GM19455 (cell line): ENCODE measurements around the gene BRCA1.
"Not testable (repeated sequence)": the region's sequence is repeated elsewhere in the genome, so short reads cannot be mapped to it uniquely, and the experiment has no call there.

Source experiments
- ATAC-seq: cut with Tn5 transposase; IDR thresholded peaks from one replicate; pipeline ENCODE4 v1.9.1; 2021; ENCODE audit not compliant: unreplicated experiment

Gene BRCA1

DNA sequence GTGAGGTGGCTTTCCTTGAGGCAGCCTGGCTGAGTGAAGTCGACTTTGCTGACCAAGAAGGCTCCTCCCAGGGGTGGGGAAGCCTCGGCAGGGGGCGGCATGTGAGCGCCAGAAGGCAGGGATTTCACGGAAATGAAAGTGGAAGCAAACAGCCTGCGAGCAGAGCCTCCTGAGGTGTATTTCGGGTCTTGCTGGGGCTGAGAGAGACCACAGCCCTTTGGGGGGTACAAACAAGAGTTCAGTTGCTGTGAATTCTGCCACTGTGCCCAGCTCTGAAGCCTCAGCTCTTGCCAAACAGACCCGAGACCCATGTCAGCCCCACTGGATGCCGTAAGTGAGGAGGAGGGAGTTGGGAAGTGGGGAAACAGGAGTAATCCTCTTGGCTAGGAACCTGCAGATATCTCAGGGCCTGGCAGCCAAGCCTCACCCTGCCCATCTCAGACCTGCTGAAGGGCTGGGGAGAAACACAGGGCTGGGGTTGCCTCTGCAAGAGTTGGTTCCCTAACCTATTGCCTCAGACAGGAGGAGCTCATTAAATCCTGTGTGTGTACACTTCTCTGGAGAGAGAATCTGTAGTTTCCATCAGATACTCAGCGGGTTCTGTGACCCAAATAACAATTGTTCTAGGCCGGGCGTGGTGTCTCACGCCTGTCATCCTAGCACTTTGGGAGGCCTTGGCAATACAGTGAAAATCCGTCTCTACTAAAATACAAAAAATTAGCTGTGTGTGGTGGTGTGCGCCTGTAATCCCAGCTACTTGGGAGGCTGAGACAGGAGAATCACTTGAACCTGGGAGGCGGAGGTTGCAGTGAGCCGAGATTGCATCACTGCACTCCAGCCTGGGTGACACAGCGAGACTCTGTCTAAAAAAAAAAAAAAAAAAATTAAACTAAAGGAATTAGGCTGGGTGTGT, 118.3 kb downstream of the BRCA1 start, which contains the start of gene IFI35:
Gene IFI35, plus strand, starts transcription at position 146 of the 913 bp plus-strand sequence. Its CDS starts 164 bp downstream, at position 310.
- ATAC-seq = peak; percentile 63

DNA sequence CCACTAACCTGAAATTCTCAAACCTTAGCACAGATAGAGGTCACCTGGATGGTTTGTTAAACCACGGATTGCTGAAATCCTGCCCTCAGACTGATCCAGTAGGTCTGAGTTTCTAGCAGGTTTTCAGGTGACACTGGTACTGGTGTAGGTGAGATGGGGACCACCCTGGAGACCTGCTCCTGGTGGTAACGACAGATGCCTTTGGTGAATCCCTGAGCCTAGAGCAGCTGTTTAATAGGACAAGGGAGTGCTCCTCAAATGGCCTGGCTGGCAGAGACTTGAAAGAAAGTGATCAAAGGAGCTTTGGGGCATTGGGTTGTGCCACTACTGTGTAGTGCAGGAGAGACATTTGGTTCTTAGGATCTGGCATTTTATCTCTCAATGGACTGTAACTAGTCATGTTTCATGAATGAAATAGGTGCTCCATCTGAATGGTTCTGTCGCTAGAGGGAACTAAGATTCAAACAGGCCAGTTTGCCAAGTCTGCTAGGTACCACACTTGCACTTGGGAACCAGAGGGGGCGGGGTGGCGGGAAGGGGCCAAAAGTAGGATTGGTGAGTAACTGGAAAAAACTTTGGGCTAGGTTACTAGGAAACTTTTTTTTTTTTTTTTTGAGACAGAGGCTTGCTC, 121.5 kb downstream of the BRCA1 start:
- ATAC-seq = no peak

DNA sequence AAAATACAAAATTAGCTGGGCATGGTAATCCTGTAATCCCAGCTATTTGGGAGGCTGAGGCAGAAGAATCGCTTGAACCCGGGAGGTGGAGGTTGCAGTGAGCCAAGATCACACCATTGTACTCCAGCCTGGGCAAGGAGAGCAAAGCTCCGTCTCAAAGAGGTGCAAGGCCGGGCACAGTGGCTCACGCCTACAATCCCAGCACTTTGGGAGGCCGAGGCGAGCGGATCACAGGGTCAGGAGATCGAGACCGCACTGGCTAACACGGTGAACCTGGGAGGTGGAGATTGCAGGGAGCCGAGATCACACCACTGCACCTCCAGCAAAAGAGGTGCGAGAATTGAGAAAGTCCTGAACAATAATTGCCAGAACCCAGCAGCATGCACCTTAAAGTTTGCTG, 124.3 kb downstream of the BRCA1 start:
- not testable (repeated sequence) for ATAC-seq

DNA sequence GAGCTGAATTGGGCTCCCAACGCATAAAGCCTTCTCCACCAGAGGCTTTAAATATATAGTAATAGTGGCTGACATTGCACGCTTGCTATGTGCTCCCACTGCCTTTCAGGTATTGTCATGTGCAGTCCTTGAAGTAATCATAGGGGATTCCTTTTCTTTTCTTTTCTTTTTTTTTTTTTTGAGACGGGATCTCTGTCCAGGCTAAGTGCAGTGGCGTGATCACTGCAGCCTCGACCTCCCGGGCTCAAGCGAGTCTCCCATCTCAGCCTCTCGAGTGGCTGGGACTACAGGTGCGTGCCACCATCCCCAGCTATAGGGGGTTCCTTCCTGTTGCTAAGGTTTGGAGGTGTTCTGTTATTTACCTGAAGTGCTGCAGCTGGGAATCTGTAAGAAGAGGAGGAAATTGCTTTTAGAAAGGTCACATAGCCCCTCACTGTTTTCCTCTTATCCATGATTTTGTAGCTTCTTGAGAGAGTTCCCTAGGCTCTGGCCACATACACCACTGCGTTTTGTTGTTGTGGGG, 126.1 kb downstream of the BRCA1 start:
- no peak for ATAC-seq

DNA sequence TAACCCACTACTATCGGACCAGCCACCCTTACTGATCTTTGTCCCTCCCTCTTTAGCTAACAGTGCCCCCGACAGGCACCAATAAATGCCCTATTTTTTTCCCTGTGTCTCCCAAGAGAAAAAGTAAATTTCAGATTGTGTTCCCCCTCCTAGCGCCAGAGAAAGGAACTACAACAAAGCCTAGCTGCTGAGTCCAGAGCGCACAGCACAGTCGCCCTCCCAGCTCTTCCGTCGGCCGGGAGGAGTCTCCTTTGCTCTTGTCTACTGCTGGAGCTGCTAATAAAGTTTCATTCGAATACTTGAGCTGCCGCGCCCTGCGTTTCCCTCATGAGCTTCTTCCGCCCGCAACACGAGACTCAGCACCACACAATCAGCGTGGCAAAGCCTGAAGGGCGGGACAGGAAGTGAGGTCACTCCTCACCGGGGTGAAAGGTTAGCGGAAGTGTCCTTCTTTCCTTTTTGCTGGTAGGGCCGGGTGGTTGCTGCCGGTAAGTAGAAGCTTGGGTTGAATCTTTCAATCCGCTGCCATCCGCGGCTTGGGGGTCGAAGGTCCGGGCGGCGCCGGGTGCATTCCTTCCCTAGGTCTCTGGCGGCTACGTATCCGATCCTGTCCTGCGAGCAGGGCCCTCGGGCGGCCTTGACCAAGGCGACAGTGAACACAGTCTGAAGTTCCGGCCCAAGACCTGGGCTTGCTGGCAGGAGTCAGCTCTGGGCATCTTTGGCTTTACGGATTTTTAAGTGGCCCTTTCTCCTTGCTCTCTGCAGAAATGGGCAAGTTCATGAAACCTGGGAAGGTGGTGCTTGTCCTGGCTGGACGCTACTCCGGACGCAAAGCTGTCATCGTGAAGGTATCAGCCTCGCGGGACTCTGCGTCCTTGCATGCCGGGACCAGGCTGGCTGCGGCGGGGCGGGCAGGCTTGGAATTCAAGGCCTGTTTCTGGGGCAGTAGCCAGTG, 126.9 kb downstream of the BRCA1 start, which contains the start of gene RPL27:
Gene RPL27, plus strand, starts transcription at position 436 of the 955 bp plus-strand sequence. Its CDS starts 332 bp downstream, at position 768.
- peak; percentile 87 for ATAC-seq

DNA sequence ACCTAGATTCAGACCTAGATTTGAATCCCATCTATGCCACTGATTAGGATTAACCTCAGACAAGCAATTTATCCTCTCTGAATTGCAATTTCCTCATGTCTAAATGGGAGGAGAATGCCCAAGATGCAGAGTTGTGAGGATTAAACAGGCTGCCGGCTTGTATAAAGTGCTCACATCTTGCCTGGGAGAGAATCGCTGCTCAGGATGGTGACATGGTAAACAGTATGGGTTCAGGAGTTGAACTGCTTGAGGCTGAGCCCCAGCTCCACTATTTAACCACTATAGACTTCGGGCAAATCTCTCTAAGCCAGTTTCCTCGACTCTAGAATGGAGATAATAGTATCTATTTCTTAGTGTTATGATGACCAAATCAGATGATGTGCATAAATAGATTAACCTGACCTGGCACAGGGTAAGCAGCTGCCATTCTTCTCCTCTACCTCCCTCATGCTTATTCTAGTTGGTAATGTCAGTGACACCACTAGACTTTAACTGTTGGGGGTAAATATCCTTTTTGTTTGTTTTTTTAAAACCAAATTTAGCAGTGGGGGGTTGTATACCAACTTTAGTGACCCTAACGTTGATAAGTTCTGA, 127.7 kb downstream of the BRCA1 start:
- ATAC-seq = no peak
